Stimulated activated naive B cell treated with anti-CD40 and anti-IgM and Interleukin-4, amounts not matched to agents 10 μg/mL and 1 μg/mL and 100 μg/mL, for 72 hours (primary cell): ENCODE results near the gene SPATS1.
A peak's percentile ranks its signal among the peaks of the same experiment; 100 is the strongest.
"Not testable (repeated sequence)": the region's sequence is repeated elsewhere in the genome, so short reads cannot be mapped to it uniquely, and the experiment has no call there.

ENCODE experiments used
- ATAC-seq, 2 donors: fragments of 150-1000 bp; cut with Tn5 transposase; replicated peaks; 2 replicates each; pipeline ENCODE4 v1.10.0; 2021; ENCODE audit warnings: moderate library complexity in 1 of 2
- DNase-seq: peaks from one replicate; pipeline ENCODE4 v3.0.0; 2021
- H3K27ac Mint-ChIP-seq: one replicate; pipeline ENCODE4 v1.8.0; 2022; ENCODE audit warnings: mild to moderate bottlenecking, mixed read lengths
- H3K27me3 Mint-ChIP-seq, 2 donors: one replicate each; pipeline ENCODE4 v1.8.0; 2022; ENCODE audit warnings: mixed read lengths in 2 of 2
- H3K36me3 Mint-ChIP-seq, 2 donors: one replicate each; pipeline ENCODE4 v1.8.0; 2022; ENCODE audit warnings: mixed read lengths in 2 of 2, mild to moderate bottlenecking in 1 of 2
- H3K4me1 Mint-ChIP-seq, 2 donors: one replicate each; pipeline ENCODE4 v1.8.0; 2022; ENCODE audit warnings: mixed read lengths in 2 of 2, mild to moderate bottlenecking in 1 of 2
- H3K4me3 Mint-ChIP-seq, 2 donors: one replicate each; pipeline ENCODE4 v1.8.0; 2022; ENCODE audit warnings: mild to moderate bottlenecking in 2 of 2, mixed read lengths in 2 of 2, moderate library complexity in 1 of 2
- H3K9me3 Mint-ChIP-seq, 2 donors: one replicate each; pipeline ENCODE4 v1.8.0; 2022; ENCODE audit warnings: mixed read lengths in 2 of 2, mild to moderate bottlenecking in 1 of 2

The SPATS1 gene

DNA sequence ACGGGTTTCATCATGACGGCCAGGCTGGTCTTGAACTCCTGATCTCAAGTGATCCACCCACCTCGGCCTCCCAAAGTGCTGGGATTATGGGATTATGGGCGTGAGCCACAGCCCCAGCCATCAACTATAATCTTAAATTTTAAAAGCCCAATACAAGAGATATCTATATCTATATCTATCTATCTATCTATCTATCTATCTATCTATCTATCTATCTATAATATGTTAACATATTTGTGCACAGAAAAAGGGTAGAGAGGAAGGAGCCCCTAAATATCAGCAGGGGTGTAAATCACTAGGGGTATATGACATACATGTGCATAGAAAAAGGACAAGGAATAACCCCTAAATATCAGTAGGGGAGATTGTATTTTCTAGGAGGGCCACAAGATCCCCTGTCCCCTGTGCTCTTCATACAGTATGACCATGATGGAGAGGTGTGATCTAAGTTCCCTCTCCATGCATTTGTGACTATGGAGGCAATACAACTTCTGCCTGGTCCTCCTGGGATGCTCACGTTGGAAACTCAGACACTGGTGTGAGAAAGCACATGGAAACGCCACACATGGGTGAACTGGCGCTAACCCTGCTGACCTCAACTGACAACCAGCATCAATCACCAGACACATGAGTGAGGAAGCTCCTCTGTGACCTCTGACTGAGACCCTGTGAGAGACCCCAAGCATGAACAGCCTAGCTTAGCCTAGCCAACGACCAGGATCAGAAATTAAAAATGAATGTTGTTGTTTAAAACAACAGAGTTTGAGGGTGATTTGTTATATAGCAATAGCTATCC, 1.2 kb upstream of the SPATS1 start:
- Mint-ChIP-seq H3K4me3 (no peak overlapping the region), H3K9me3 (no peaks in the 10 kb centered on the region), H3K27ac (no peak overlapping the region), H3K4me1 (peaks cover 2 to 5% of the 10 kb centered on the region in 2 donors), H3K27me3 (peaks cover 42 to 48% of the 10 kb centered on the region in 2 donors), H3K36me3 (no peaks in the 10 kb centered on the region)
- no peak for DNase-seq
- no peak for ATAC-seq

DNA sequence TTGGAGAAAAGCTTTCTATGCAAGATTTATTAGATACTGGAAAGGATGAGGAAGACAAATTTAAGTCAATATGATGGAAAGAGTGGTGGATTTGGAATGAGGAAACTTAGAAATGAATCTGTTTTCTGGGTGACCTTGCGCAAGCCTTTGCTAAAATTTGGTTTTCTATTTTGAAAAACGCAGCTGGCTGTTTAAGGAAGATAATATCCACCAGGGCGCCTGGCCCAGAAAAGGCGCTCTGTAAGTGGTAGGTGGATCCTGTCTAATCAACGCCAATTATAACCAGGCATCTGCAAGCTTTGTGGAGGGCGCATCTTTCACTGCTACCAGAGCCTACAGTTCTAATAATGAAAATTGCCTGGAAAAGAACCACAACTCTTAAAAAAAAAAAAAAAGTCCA, 398 bp upstream of the SPATS1 start:
- Mint-ChIP-seq H3K4me3 (no peak overlapping the region), H3K27ac (no peak overlapping the region), H3K27me3 (peaks cover 42 to 45% of the 10 kb centered on the region in 2 donors), H3K9me3 (no peaks in the 10 kb centered on the region), H3K36me3 (no peaks in the 10 kb centered on the region), H3K4me1 (peaks cover 2 to 5% of the 10 kb centered on the region in 2 donors)
- no peak for ATAC-seq
- no peak for DNase-seq

DNA sequence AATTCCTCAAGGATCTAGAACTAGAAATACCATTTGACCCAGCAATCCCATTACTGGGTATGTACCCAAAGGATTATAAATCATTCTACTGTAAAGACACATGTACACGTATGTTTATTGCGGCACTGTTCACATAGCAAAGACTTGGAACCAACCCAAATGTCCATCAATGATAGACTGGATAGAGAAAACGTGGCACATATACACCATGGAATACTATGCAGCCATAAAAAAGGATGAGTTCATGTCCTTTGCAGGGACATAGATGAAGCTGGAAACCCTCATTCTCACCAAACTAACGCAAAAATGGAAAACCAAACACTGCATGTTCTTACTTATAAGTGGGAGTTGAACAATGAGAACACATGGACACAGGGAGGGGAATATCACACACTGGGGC, 4.4 kb downstream of the SPATS1 start:
- not testable (repeated sequence) for H3K27ac Mint-ChIP-seq, H3K4me3 Mint-ChIP-seq, H3K9me3 Mint-ChIP-seq, H3K4me1 Mint-ChIP-seq, DNase-seq, ATAC-seq, H3K36me3 Mint-ChIP-seq
- peaks cover 36 to 37% of the 10 kb centered on the region in 2 donors for H3K27me3 Mint-ChIP-seq

DNA sequence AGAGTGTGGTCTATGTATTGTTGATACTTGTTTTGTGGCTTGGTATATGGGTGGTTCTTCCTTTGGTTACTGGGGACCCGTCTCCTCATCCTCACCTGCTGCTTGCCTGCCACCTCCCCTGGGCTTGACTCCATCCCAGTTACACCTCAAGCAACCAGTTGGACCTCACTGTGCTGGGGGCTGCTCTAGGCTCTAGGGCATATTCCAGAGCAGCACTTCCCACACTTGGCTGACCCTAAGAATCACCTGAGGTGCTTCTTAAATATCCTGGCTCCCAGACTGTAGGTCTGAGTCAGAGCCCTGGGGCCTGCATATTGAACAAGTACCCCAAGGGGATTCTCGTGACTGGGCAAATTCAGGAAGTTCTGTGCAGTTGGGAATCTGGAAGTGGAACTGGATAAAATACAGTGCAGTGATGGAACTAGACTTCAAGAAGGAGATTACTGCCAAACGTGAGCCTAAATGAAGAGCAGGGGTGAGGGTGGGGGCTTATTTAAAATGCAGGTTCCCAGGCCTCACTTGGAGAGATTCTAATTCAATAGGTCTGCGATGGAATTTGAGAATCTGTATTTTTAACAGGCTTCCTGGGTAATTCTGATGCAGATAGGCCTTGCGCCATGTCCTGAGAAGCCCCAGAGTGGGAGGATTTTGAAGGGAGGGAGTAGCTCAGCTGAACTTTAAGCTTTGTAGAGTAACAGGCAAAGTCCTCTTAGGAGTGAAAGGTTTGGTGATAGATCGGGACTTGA, 7.6 kb downstream of the SPATS1 start:
- Mint-ChIP-seq H3K27me3 (peaks cover 4 to 9% of the 10 kb centered on the region in 2 donors), H3K4me1 (no peaks in the 10 kb centered on the region), H3K36me3 (no peaks in the 10 kb centered on the region), H3K27ac (no peak overlapping the region), H3K4me3 (no peak overlapping the region), H3K9me3 (no peaks in the 10 kb centered on the region)
- DNase-seq = no peak
- no peak for ATAC-seq

DNA sequence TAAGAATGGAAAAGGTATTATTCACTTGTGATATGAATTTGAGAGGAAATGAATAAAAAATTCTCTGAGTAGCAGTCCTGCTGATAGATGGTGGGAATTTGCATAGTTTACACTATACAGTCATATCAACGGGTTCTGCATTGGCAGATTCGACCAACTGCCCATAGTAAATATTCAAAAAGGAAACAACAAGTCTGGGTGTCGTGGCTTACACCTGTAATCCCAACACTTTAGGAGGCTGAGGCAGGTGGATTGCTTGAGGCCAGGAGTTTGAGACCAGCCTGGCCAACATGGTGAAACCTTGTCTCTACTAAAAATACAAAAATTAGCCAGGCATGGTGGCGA, 8.2 kb downstream of the SPATS1 start:
- not testable (repeated sequence) for H3K9me3 Mint-ChIP-seq, H3K27ac Mint-ChIP-seq, H3K27me3 Mint-ChIP-seq, ATAC-seq, H3K36me3 Mint-ChIP-seq, H3K4me3 Mint-ChIP-seq, DNase-seq, H3K4me1 Mint-ChIP-seq

DNA sequence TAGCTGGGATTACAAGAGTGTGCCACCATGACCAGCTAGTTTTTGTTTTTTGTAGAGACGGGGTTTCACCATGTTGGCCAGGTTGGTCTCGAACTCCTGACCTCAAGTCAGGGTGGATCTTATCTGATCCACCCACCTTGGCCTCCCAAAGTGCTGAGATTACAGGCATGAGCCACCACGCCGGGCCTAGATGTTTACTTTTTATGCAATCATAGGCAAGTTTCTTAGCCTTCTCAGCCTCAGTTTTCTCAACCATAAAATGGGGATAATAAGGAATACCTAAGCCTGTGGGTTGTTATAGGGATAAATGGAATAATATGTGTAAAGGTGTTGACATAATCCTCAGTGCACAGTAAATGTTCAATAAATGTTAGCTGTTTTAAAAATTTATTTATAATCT, 9.8 kb downstream of the SPATS1 start:
- Mint-ChIP-seq H3K4me3 (no peak overlapping the region), H3K27me3 (peaks cover 12% of the 10 kb centered on the region in 2 donors), H3K4me1 (no peaks in the 10 kb centered on the region), H3K9me3 (peaks cover 6 to 7% of the 10 kb centered on the region in 2 donors), H3K36me3 (no peaks in the 10 kb centered on the region), H3K27ac (no peak overlapping the region)
- no peak for ATAC-seq
- no peak for DNase-seq

DNA sequence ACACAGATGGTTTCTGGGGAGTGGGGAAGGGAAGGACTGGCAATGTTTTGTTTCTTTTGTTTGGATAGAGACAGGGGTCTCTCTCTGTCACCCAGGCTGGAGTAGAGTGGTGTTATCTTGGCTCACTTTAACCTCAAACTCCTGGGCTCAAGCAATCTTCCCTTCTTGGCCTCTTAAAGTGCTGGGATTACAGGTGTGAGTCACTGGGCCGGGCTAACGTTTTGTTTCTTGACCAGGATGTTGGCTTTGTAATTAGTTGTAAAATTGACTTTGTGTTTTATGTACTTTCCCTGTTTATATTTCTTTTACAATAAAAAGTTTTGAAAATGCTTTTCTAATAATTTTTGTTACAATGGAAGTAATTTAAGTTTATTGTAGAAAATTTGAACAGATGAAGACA, 10.9 kb downstream of the SPATS1 start:
- Mint-ChIP-seq H3K4me3 (no peak overlapping the region), H3K27me3 (peaks cover 18 to 23% of the 10 kb centered on the region in 2 donors), H3K9me3 (peaks cover 6 to 7% of the 10 kb centered on the region in 2 donors), H3K27ac (no peak overlapping the region), H3K36me3 (no peaks in the 10 kb centered on the region), H3K4me1 (no peaks in the 10 kb centered on the region)
- ATAC-seq (no peak), DNase-seq (no peak)

DNA sequence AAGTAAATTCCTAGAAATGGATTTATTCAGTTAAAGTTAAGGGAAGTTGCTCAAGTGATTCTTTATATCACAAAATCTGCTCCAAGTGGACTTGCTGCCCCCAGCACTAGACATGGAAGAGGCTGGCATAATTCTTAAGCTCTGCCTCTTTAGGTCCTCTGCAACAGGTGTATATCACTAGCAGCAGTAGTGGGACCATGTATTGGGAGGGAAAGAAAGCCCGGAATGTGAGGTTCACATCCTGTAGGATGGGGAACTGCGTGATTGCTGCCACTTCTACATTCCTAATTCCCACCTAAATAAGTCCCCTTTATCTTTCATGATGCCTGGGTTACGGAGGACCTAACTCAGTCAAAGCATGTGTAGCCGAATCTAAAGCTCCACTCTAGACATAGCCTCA, 13.2 kb downstream of the SPATS1 start:
- Mint-ChIP-seq H3K9me3 (peaks cover 6 to 7% of the 10 kb centered on the region in 2 donors), H3K27me3 (peaks cover 18 to 24% of the 10 kb centered on the region in 2 donors), H3K36me3 (no peaks in the 10 kb centered on the region), H3K27ac (no peak overlapping the region), H3K4me1 (no peaks in the 10 kb centered on the region), H3K4me3 (no peak overlapping the region)
- ATAC-seq (no peak), DNase-seq (no peak)

DNA sequence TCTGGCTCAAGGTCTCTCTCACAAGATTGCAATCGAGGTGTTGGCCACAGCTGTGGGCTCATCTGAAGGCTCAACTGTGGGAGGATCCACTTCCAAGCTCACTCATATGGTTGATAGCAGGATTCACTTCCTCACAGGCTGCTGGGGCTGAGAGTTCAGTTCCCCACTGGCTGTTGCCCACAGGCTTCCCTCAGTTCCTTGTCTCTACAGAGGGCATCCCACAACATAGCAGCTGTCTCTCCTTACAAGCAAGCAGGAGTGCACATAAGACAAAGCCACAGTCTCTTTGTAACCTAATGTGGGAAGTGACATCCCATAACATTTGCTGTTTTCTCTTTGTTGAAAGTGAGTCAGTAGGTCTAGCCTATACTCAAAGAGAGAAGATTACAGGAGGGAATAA, 14.0 kb downstream of the SPATS1 start:
- H3K9me3 Mint-ChIP-seq = peaks cover 6 to 7% of the 10 kb centered on the region in 2 donors
- H3K27me3 Mint-ChIP-seq = peaks cover 18 to 24% of the 10 kb centered on the region in 2 donors
- H3K4me3 Mint-ChIP-seq = no peak overlapping the region
- DNase-seq (no peak), ATAC-seq (no peak)
- H3K27ac Mint-ChIP-seq = no peak overlapping the region
- H3K36me3 Mint-ChIP-seq = no peaks in the 10 kb centered on the region
- no peaks in the 10 kb centered on the region for H3K4me1 Mint-ChIP-seq

DNA sequence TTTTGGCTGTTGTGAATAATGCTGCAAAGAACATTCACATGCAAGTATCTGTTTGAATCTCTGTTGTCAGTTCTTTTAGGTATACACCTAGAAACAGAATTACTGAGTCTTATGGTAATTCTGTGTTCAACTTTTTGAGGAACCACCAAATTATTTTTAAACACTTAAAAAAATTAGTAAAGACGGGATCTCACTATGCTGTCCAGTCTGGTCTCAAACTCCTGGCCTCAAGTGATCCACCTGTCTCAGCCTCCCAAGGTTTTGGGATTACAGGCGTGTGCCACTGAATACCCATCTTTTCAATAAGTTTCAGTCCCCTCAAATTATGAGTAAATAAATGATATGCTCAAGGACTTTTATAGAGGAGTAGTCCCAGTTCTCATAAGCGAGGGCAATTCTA, 17.5 kb downstream of the SPATS1 start:
- DNase-seq (no peak), ATAC-seq (no peak)
- Mint-ChIP-seq H3K27me3 (peaks cover 18 to 24% of the 10 kb centered on the region in 2 donors), H3K36me3 (no peaks in the 10 kb centered on the region), H3K4me3 (no peak overlapping the region), H3K27ac (no peak overlapping the region), H3K4me1 (peaks cover 5 to 13% of the 10 kb centered on the region in 2 donors), H3K9me3 (peaks cover 6 to 7% of the 10 kb centered on the region in 2 donors)

DNA sequence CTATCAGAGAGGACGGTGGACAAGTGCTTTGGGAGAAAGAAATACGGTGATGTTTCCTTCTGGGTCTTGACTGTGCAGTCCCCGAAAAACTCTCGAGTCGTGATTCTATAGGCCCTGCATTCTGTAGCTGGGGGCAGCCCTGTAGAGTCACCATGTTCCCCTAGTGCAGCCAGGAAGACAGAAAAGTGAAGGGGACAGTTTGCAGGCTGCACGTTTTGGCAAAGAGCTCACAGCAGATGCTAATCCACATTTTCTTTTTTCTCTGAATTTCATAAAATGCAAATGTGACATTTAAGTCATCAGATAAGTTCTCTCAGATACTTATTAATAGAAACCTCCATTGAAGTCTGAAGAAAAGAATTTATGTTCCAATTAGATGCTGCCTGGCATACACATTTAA, 19.5 kb downstream of the SPATS1 start:
- Mint-ChIP-seq H3K36me3 (no peaks in the 10 kb centered on the region), H3K9me3 (peaks cover 0 to 2% of the 10 kb centered on the region in 2 donors), H3K27me3 (peaks cover 9 to 14% of the 10 kb centered on the region in 2 donors), H3K27ac (no peak overlapping the region), H3K4me1 (peaks cover 5 to 18% of the 10 kb centered on the region in 2 donors), H3K4me3 (no peak overlapping the region)
- ATAC-seq = no peak
- no peak for DNase-seq

DNA sequence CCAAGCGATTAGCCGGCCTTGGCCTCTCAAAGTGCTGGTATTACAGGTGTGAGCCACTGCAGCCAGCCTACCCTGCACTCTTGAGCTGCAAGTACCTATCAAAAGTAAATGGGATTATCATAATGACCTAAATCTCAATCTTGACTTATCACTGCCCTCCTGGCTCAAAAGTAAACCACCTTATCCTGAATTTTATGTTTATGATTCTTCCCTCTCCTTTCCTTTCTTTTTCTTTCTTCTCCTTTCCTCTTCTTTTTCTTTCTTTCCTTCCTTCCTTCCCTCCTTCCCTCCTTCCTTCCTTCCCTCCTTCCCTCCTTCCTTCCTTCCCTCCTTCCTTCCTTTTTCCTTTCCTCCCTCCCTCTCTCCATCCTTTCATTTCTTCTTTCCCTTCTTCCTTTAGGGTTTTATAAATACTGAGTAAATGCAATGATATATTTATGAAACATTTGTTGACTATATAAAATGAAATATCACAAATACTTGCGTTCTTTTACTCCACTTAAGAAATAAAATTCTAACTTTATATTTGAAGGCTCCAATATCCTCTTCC, 21.0 kb downstream of the SPATS1 start:
- ATAC-seq = no peak
- H3K4me3 Mint-ChIP-seq = no peak overlapping the region
- peaks cover 4 to 9% of the 10 kb centered on the region in 2 donors for H3K27me3 Mint-ChIP-seq
- H3K36me3 Mint-ChIP-seq = no peaks in the 10 kb centered on the region
- DNase-seq = no peak
- no peaks in the 10 kb centered on the region for H3K9me3 Mint-ChIP-seq
- H3K4me1 Mint-ChIP-seq = peaks cover 5 to 18% of the 10 kb centered on the region in 2 donors
- peak overlapping the region; percentile 4 for H3K27ac Mint-ChIP-seq

DNA sequence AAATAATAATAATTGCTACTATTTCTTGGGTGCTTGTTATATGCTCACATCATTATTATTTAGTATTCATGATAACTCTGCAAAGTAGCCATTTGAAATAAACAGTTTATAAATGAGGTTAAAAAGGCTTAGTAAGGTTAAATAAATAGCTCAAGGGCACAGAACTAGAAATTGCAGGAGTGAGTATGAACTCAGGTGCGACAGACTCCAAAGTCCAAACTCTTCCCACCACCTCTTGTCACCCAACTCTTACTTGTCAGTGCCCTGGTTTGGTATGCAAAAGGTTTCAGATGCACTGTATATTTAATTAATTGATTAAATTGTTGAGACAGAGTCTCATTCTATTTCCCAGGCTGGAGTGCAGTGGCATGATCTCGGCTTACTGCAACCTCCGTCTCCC, 24.3 kb downstream of the SPATS1 start:
- H3K27ac Mint-ChIP-seq = no peak overlapping the region
- no peaks in the 10 kb centered on the region for H3K9me3 Mint-ChIP-seq
- H3K4me3 Mint-ChIP-seq = no peak overlapping the region
- DNase-seq (no peak), ATAC-seq (no peak)
- H3K27me3 Mint-ChIP-seq = peaks cover 8 to 11% of the 10 kb centered on the region in 2 donors
- H3K4me1 Mint-ChIP-seq = peaks cover 5 to 17% of the 10 kb centered on the region in 2 donors
- no peaks in the 10 kb centered on the region for H3K36me3 Mint-ChIP-seq

DNA sequence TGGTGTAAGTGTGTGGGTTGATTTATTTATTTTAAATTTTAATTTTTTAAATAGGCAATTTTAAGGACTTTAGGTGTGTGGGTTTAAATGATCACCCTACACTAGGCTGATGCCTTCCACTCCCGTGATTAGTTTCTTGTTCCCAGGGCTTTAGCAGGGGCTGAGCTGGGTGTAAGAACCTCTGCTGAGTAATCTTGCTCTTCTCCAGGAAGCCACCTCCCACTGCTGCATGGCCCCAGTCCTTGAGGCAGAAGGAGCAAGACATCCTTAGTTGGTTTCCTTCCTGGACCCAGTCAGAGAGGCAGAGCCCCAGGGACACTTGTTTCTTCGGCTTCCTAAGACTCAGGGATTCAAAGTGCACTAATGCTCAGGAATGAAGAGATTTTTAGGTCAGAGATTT, 25.2 kb downstream of the SPATS1 start:
- ATAC-seq (no peak), DNase-seq (no peak)
- H3K36me3 Mint-ChIP-seq = no peaks in the 10 kb centered on the region
- peaks cover 5 to 13% of the 10 kb centered on the region in 2 donors for H3K4me1 Mint-ChIP-seq
- H3K27ac Mint-ChIP-seq = no peak overlapping the region
- no peaks in the 10 kb centered on the region for H3K9me3 Mint-ChIP-seq
- peaks cover 8 to 11% of the 10 kb centered on the region in 2 donors for H3K27me3 Mint-ChIP-seq
- H3K4me3 Mint-ChIP-seq = no peak overlapping the region

DNA sequence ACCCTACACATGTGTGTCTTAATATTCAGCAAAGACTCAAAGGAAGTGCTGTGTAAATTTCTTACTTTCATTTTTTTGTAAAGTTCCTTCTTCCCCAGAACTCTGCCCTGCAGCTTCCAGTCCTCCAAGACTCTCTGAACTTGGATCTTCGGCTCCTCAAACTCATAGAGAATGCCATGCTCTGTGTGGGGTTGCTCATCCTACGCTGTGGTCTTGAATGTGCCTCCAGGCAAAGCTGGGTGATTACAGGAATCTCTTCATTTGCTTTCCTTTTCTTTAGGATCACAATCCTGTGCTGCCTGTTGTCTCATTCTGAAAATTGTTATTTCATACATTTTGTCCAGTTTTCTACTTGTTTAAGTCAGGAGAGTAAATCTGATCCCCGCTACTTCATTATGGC, 30.6 kb downstream of the SPATS1 start:
- no peak for DNase-seq
- Mint-ChIP-seq H3K27ac (no peak overlapping the region), H3K4me3 (no peak overlapping the region), H3K36me3 (no peaks in the 10 kb centered on the region), H3K27me3 (peaks cover 16 to 25% of the 10 kb centered on the region in 2 donors), H3K4me1 (no peaks in the 10 kb centered on the region), H3K9me3 (no peaks in the 10 kb centered on the region)
- ATAC-seq = no peak
